ENCODE results near the gene SLC25A21.
A peak's percentile ranks its signal among the peaks of the same experiment; 100 is the strongest.
"Not testable (repeated sequence)": the region's sequence is repeated elsewhere in the genome, so short reads cannot be mapped to it uniquely, and the experiment has no call there.

Gene SLC25A21

DNA sequence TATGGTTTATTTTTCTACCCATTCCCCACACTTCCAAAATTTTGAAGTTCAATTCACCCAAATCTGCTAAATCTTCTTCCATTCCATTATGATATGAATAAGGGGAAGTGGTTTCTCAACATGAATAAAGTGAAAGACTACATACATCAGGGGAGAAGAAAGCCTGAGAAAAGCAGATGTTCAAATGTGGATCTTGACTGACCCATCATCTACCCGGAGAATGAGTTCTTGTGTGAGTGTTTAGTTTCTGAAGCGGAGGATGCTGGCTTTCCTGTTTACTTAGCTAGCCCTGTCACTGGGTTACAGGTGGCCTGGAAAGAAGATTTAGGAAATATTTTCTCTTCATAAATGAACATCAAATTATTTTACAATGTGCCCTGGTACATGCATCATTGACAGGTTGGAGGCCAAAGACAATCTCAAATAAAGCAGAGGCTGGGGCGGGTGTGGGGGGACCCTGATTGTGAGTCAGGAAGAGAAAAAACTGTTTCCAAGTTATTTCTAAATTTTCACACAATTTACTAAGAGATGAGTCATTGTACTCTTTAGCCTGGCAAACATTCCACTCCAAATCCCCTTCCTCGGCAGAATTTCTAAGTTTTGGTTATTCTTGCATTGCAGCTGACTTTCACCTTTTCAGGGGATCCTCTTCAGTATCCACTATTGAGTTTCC lies 135.6 kb downstream of the SLC25A21 start:
- no peak for DNase-seq

DNA sequence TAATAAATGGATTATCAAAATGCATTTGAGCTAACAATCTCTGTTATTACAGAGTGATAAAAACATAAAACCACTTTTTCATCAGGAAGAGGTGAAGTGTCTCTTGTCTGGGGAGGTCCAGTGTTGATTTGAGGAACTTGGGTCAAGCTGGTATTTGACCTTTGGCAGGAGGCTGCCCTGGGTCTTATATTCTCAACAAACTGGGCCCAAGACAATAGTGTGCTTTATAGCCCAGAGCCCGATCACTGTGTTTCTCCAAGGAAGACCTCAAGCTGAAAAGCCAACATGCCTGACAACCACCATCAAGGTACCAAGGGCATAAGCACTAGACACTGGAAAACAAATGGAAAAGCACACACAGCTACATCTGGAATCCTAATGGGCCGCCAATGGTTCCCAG lies 137.0 kb downstream of the SLC25A21 start:
- no peak for DNase-seq

DNA sequence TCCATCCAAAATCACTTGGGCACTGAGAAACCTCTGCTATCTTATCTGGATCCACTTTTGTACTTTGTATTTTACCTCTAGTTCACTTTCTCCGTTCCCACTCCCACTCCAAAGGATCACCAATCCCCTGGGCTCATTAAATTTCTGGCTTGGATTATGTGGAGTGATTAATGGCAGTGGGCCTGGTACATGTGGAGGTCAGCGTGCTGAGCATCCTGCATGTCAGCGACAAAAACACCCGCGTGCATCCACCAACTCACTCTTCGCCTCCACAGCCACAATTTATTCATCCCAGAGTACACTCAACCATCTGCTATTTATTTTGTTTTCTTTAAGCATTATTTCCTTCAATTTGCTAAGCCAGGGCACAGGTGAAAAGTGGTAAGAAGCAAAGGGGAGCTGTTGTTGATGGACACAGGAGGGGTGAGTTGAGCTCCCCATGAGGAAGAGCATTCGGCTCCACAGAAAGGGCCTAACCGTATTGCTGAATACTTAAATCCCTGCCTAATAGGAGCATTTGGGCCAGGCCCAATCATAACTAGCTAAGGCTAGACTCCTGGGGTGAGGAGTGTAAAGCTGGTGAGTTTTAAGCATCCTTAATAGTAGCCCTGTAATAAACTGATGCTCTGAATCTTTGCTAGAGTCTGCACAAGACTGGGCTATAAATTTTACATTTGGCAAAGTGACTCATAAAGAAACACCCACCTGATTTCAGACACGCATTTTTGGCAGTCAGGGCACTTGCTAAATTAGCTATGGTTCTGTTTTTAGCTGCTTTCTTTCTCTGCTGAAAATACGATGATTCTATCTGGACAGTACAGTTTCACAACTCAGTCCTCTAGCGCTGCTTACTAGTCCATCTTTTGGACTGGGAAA lies 137.8 kb downstream of the SLC25A21 start:
- no peak for DNase-seq

DNA sequence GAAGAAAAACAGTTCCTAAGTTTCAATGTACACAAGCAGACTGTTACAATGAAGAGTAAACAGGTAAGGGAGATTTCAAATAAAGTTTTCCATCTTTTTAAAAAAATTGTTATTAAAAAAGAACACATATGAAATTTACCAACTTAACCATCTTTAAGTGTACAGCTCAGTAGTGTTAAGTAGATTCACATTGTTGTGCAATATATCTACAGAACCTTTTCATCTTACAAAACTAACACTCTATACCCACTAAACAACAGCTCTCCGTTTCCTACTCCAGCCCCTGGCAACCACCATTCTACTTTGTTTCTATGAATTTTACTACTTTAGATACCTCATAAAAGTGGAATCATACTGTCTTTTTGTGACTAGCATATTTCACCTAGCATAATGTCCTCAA lies 139.5 kb downstream of the SLC25A21 start:
- DNase-seq = no peak

- DNase-seq = peak; percentile 38
Measured at GRCh38 chr14:37027188-37027824, 145.1 kb downstream of the SLC25A21 start.

- DNase-seq = no peak
Measured at GRCh38 chr14:37023875-37024565, 148.4 kb downstream of the SLC25A21 start.

GRCh38 chr14:37021390-37021789 lies 151.0 kb downstream of the SLC25A21 start:
- DNase-seq = no peak

DNA sequence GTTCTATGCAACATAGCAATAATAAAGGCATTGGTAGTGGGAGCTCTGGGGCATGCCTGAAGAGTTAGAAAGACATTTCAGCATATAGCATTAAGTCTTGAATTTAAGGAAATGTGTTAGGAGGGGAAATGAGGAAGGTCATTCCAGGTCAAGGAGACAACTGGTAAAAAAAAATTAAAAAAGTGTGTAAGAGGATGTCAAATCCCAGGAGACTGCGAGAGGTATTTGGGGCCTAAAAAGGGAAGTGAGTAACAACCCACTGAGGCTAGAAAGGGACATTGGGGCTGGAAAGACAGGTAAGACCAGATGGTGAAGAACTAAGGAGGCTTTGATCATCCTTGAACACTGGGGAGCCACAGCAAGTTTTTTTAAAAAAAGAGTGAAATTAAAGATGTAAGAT lies 152.9 kb downstream of the SLC25A21 start:
- DNase-seq = no peak

DNA sequence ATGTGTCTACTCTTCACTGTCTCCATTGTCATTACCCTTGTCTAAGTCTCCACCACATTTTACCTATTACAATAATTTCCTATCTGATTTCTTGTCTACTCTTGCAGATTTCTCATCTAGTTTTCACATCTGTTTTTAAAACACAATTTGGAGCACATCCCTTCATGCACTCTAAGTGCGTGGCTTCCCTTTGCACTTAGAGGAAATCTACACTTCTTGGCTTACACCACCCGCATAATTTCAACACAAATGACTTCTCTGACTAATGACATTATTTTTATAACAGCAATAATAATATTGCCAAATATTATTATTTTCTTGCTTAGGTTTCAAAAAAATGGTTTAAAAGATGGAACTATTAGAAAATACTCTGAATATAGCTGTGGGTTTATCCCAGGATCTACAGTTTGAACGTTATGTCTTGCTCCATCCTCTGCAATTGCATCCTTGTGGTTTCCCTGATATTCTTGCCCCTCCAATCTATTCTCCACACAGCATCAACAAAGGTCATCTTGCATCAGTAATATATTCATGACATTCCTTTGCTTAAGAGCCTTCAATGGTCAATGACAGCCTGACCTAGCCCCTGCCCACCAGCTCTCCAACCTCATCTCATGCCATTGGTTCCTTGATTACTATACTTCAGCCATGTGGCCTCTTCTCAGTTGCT lies 153.7 kb downstream of the SLC25A21 start:
- no peak for DNase-seq

- no peak for DNase-seq
Measured at GRCh38 chr14:37013078-37013477, 159.3 kb downstream of the SLC25A21 start.

GRCh38 chr14:36998686-36999085 lies 173.7 kb downstream of the SLC25A21 start:
- no peak for DNase-seq

DNA sequence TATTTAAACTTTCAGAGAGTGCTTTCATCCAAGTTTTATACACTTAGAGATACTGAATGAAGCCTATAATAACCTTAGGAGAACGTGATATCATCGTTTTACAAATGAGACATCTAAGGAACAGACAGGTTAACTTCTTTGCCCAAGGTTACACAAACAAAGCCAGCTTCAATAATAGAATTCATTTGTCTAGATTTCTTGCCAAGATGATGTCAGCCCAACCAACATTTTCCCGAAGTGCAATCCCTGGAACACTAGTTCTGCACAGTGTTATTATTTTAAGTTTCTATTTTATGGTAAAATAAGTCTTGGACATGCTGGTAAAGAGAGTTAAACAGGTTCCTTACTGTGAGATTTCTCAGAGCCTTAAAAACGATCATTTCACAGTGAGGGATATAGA lies 174.6 kb downstream of the SLC25A21 start:
- DNase-seq = no peak

DNA sequence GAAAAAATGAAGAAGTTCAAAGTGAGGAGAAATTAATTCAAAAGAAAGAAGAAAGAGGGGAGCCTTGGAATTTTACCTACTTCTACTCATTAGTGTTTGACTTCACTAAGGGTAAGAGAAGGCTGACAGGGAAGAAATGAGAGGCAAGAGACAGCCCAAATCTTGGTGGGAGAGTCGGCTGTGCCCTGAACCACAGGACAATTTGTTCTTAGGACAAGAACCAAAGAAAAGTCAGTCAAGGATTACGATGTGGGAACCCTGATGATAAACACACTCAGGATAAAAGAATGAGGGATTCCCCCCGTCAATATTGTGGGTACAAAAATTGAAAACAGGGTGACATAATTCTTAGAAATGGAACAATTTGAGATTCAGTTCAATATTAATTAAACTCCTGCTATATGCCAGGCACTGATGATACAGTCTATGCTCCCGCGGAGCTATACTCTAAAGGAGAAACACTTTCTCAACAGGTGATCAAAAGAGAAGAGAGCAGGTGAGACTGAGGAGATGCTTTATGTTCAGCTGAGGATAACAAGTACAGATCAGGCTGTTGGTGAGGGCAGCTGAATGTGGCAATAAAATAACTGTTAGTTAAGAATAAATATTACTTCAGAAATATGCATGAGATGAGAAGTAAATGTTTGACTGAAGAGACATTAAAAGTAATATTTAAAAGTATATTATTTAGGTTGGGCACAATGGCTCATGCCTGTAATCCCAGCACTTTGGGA lies 175.4 kb downstream of the SLC25A21 start:
- no peak for DNase-seq

DNA sequence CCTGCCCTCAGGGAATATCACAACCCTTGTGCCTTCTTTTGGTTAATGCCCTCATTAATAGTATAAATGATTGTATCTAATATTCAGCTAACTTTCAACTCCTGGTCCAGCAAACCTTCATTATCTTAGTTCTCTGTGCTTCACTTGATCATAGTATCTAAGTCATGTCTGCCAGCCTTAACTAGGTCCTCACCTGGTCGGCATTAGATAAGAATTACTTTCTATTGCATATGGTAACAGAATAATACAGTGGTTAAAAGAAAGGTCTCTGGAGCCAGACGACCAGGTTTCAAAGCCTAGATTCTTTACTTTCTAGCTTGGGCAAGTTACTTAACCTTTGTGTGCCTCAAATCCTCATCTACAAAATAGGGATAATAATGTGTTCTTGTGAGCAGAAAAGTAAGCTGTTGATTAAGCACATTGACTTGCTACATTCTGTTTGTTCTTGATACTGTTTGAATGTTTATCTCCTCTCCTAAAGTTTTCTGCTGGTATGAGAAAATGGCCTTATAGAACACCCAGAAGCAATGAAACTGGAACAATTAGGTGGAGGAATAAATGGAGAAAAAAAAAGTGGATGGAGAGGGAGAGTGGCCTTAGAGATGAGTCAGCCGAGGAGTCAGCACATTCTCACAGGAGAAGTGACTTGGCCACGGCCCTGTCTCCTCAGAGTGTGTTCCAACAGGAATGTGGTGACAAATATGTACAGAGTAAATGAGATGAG lies 176.1 kb downstream of the SLC25A21 start:
- no peak for DNase-seq

DNA sequence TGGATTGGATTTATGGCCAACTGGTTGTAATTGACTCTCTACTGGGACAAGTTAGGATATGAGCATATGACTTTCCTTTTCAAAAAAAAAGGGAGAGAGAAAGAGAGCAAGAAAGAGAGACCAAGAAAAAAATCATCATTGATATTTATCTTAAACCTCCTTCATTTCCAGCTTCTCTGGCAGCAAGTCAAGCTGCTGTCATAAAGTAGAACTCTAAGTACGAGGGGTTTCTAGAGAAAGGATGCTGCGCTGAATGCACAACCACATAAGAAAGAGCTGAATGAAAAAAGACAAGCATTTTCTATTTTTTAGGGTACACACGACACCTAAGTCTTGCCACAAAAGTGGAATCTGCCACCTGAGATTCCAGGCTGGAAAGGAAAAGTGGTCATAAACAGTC lies 182.6 kb downstream of the SLC25A21 start:
- DNase-seq = no peak

- DNase-seq = peak; percentile 65
Measured at GRCh38 chr14:36988989-36989388, 183.4 kb downstream of the SLC25A21 start.

DNA sequence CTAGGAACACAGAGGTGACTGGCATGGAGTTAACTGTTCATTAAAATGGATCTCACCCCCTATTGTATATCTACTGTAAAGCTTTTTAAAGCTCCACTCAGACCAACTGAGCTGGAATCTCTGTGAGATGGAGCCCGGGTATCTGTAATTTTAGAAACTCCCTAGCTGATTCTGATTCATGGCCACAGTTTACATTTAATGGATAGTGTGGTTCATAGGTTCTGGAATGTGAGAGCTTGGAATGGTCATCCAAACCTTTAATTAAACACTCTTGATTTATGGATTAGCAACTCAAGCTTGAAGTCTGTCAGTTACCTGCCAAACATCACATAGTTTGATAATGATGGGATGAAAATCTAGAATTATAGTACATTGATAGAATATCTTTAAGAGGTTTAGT lies 183.8 kb downstream of the SLC25A21 start:
- DNase-seq = no peak

GRCh38 chr14:36986407-36986806 lies 186.0 kb downstream of the SLC25A21 start:
- no peak for DNase-seq

DNA sequence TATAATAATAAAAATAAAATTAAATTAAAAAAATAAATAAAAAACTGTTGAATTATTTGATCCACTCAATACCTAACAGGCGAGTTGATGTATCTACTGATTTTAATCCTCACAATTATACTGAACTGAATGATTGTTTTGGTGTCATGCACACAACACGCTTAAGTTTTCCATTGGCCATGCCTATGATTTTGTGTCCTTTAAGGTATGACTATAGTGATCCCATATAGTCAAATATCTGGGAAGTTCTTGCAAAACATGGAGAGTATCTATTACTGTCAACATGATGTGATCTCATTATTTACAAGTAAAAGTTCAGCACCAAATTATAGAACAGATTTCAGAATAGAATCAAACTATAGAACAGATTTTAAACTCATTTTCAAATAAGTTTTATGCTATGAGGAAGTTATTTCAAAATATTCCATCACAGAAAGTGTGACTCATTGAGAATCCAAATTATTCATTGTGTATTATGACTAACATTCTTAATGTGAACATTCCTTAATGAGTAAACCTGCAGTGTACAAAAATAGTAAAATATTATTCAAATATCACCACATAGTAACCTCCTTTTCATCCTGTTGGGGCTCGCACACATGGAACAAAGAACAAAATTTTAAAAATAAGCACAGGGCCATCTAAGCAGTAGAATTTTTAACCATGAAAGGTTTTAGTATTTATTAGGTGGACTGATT lies 190.4 kb downstream of the SLC25A21 start:
- DNase-seq = no peak

DNA sequence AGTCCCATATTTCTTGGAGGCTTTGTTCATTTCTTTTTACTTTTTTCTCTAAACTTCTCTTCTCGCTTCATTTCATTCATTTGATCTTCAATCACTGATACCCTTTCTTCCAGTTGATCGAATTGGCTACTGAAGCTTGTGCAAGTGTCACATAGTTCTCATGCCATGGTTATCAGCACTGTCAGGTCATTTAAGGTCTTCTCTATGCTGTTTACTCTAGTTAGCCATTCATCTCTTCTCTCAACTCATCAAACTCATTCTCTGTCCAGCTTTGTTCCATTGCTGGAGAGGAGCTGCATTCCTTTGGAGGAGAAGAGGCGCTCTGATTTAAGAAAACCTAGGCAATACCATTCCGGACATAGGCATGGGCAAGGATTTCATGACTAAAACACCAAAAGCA lies 192.0 kb downstream of the SLC25A21 start:
- not testable (repeated sequence) for DNase-seq

DNA sequence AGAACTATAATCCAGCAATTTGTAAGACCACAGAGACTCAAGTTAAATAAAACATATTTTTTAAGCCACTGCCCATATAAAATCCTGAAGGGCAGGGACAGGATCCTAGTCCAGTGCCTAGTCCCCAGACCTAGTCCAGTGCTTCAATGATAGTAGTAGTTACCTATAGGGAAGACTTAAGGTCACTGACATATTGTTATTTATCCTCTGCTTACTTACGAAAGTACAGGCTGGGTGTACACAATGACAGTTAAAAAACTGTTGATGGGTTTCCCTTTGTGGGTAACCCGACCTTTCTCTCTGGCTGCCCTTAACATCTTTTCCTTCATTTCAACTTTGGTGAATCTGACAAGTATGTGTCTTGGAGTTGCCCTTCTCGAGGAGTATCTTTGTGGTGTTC lies 192.5 kb downstream of the SLC25A21 start:
- no peak for DNase-seq
